LNCAP (cell line): ENCODE measurements around the gene SUSD6.

Experiments
- TF ChIP-seq, protein P1 (sequence below): fragments of 450-650 bp; IDR thresholded peaks from 2 replicates; pipeline ENCODE4 v1.5.1; 2017; ENCODE audit warnings: mild to moderate bottlenecking

Gene SUSD6

DNA sequence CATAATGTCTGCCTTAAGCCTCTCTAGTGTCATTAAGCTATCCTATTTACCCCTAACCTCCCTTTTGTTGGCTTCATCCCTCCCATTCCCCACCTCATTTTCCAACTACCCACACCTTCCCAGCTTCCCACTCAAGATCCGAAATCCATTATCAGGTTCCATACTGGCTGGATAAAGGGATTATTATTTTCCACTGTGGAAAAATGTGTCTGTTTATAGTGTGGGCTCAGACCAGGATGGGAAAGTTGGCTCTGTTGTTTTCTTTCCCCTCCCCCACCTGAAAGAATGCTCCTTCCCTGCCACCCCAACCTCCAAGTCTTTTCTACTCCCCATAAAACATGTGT is 49.8 kb downstream of the SUSD6 start:
- TF ChIP-seq, protein P1, sequence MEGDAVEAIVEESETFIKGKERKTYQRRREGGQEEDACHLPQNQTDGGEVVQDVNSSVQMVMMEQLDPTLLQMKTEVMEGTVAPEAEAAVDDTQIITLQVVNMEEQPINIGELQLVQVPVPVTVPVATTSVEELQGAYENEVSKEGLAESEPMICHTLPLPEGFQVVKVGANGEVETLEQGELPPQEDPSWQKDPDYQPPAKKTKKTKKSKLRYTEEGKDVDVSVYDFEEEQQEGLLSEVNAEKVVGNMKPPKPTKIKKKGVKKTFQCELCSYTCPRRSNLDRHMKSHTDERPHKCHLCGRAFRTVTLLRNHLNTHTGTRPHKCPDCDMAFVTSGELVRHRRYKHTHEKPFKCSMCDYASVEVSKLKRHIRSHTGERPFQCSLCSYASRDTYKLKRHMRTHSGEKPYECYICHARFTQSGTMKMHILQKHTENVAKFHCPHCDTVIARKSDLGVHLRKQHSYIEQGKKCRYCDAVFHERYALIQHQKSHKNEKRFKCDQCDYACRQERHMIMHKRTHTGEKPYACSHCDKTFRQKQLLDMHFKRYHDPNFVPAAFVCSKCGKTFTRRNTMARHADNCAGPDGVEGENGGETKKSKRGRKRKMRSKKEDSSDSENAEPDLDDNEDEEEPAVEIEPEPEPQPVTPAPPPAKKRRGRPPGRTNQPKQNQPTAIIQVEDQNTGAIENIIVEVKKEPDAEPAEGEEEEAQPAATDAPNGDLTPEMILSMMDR, result no peak

DNA sequence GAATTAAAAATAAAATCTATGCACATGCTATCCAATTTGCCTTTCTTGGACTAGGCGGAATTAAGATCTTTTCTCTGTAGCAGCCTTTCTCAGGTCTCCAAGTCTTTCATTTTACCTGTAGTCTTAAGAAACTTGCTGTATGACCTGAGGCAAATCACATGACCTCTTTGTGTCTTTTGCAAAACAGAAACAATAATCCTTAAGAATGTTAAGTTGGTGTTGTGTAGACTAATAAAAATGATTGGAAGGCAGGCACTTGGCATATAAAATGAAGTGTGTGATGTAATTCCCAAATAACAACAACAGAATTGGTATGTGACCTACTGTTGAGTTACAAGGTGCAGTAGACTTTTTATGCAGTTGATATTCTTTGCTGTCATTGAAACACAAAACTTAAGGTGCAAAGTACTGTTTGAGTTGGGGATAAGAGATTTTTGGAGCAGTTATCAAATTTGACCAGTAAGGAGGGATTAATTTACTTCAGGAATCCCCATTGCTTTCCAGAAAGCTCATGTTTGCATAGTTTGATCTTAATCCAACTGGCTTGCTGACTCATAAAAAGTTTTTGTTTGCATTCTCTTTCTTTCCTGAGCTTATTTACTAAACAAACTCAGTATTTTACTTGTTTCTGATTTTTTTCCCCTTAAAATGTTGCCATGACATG is 51.4 kb downstream of the SUSD6 start:
- TF ChIP-seq, protein P1, result no peak

DNA sequence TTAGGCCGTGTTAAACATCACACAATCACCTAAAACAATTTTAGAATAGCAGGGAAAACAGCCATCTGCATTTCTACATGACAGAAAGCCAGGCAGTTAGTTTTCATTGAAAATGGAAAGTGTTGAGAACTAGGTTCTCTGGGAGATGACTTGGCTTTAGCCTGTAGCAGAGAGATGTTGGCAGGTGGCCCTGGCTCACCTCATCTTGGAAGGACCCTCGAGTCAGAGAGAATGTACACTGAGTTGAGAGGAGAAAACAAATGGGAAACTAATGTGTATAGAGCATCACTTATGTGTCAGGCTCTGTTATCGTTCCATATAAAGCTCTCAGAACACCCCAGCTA is 51.9 kb downstream of the SUSD6 start:
- TF ChIP-seq, protein P1, result no peak

DNA sequence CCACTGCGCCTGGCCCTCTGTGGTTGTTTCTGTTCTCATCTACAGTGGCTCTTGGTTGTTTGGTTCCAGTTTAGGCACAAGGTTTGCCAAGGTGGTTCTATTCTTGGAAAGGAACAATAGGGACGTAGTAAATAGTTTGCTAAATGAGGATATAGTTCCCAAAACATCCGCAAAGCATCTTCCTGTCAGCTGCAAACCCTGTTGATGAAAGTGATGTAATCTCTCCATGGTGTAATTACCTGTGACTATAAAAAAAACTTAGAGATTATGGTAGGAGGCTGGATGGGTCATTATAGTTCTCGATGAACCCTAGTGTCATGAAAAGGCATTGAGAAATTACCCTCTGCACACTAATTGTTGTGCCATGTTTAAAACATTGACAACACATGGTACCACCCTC is 52.9 kb downstream of the SUSD6 start:
- TF ChIP-seq, protein P1, result no peak

DNA sequence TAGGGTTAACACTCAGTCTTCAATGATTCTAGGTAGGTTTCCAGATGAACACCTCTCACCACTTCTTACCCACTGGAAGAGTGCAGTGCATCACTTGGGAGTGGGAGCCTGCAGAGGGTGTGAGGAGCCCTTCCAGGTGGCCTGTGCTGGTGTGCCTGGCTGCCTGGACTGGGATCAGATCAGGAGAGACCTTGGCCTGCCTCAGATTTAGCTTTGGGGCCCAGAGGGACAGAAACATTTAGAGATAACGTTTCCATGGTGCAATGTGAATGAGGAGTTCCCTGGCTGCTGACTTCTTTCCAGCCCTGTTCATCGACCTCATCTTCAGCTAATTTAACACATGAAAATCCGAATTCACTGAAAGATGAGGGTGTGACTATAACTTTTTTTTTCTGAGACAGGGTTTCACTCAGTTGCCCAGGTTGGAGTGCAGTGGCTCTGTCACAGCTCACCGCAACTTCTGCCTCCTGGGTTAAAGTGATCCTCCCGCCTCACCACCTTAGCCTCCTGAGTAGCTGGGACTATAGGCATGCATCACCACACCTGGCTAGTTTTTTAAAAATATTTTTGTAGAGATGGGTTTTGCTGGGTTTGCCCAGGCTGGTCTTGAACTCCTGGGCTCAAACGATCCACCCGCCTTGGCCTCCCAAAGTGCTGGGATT is 53.6 kb downstream of the SUSD6 start:
- TF ChIP-seq, protein P1, result no peak

DNA sequence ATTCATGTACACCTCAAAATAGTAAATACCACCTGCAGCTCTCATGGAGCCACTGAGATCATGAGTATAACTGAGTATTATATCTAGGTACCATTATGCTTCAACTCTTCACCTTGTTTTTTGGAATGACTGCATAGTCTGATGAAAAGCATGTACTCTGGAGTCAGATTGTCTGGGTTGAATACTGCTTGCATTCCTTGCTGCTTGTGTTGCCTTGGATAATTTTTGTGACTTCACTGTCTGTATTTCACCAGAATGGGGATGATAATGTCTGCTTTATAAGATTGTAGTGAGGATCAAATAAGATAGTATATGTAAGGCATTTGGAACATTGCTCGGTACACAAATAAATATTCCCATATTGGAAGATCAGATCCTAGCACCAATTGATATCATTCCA is 54.2 kb downstream of the SUSD6 start:
- TF ChIP-seq, protein P1, result no peak

DNA sequence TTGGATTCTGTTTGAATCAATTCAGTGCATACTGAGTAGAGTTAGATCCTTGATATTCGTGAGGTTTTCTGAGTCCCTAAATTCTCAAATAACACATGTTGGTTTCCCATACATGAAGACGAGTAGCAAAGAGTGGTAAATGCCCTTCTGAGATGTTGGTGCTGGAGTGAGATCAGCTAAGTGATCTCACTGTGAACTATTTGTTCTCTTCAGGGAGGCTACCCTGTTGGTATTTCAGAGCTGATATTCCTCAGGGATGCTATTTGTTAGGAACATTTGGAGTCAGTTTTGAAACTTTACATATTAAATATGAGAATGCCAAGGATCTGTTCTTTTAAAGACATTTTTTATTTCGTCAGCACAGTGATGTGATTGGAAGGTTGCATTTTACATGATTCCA is 54.7 kb downstream of the SUSD6 start:
- TF ChIP-seq, protein P1, result no peak
